A375 (cell line): ENCODE measurements around the gene SNRPA. TPM values are rescaled to one million over a fixed set of nuclear protein-coding genes. Genes with fewer than 3 reads are reported as not detected.

Experiments
- small RNA-seq: library from RNA; depleted of rRNA; stranded (forward); fragments of <200 nt; gene quantifications from one replicate; pipeline ENCODE3, GENCODE V24; 2014
- total RNA-seq: library from RNA; depleted of rRNA; stranded (reverse); fragments of >200 nt; shearing (Covaris generic); gene quantifications from 2 replicates; pipeline ENCODE4 v1.2.3, GENCODE V29; 2014; rRNA removed

SNRPA gene
- 237 and 302 TPM in 2 replicates for total RNA-seq

GRCh38 chr19:40750874-40751537 is at the start of gene SNRPA:
TSS of gene SNRPA (plus strand) at chr19:40751203. CDS start at chr19:40751409, 206 bp downstream.

GRCh38 chr19:40716482-40717324 is 34.3 kb upstream of the SNRPA start, which contains the start of the genes COQ8B and ITPKC:
TSS of gene COQ8B (minus strand) at chr19:40716886. CDS start at chr19:40714632, 2,254 bp downstream.
TSS of gene ITPKC (plus strand) at chr19:40717112. CDS start at chr19:40717136, 24 bp downstream.

GRCh38 chr19:40750058-40750873 is 737 bp upstream of the SNRPA start, which contains the start of gene ACTMAP:
TSS of gene ACTMAP (minus strand) at chr19:40750477. CDS start at chr19:40749803, 674 bp downstream.

GRCh38 chr19:40774916-40775631 is 24.1 kb downstream of the SNRPA start, which contains the start of gene MIA:
TSS of gene MIA (plus strand) at chr19:40775521. CDS start at chr19:40775543, 22 bp downstream.

GRCh38 chr19:40777937-40778705 is 27.1 kb downstream of the SNRPA start, which contains the start of gene RAB4B:
TSS of gene RAB4B (plus strand) at chr19:40778247. CDS start at chr19:40778376, 129 bp downstream.

GRCh38 chr19:40798683-40799557 is 47.9 kb downstream of the SNRPA start, which contains the start of gene EGLN2:
TSS of gene EGLN2 (plus strand) at chr19:40799191. CDS start at chr19:40800573, 1,382 bp downstream.

Small RNA genes within 50 kb of the gene (small RNA-seq; reads per million reads assigned to genes)
- gene RNU6-195P, result not detected

Other genes with a start within 250 kb of the SNRPA start
- 23.2 and 32.5 TPM in 2 replicates for gene SHKBP1, start 174.3 kb upstream of the SNRPA start, total RNA-seq
- 50.1 and 53.4 TPM in 2 replicates for gene LTBP4, start 149.8 kb upstream of the SNRPA start, total RNA-seq
- 12.5 and 14.4 TPM in 2 replicates for gene NUMBL, start 60.6 kb upstream of the SNRPA start, total RNA-seq
- 44.9 and 67.6 TPM in 2 replicates for gene COQ8B, start 34.3 kb upstream of the SNRPA start, total RNA-seq
- 10.1 and 12.3 TPM in 2 replicates for gene ITPKC, start 34.1 kb upstream of the SNRPA start, total RNA-seq
- gene ACTMAP, start 726 bp upstream of the SNRPA start, total RNA-seq, result 2.2 TPM in 2 replicates
- gene MIA, start 24.3 kb downstream of the SNRPA start, total RNA-seq, result 416 and 533 TPM in 2 replicates
- 23.4 and 30.1 TPM in 2 replicates for gene RAB4B, start 27.0 kb downstream of the SNRPA start, total RNA-seq
- 62.4 and 70.2 TPM in 2 replicates for gene EGLN2, start 48.0 kb downstream of the SNRPA start, total RNA-seq
- not detected in 2 replicates for gene CYP2A6, start 99.2 kb downstream of the SNRPA start, total RNA-seq
- gene CYP2A7, start 131.0 kb downstream of the SNRPA start, total RNA-seq, result not detected in 2 replicates
- gene CYP2B6, start 240.1 kb downstream of the SNRPA start, total RNA-seq, result not detected in 2 replicates